H1 (cell line): Measurements from ENCODE around the gene PLCB1. TPM values are rescaled to one million over a fixed set of nuclear protein-coding genes. Genes with fewer than 3 reads are reported as not detected.

Experiments
- CTCF ChIA-PET: fragments of 300-600 bp; sonication (Branson Sonifier 250); formaldehyde crosslinking; loops from one replicate; lab custom pipeline; 2021; ENCODE audit not compliant: partially characterized antibody; lab: Charles Lee
- POLR2A ChIA-PET: fragments of 300-600 bp; sonication (Branson Sonifier 250); formaldehyde crosslinking; loops from one replicate; lab custom pipeline; 2021; ENCODE audit warnings: inconsistent platforms; ENCODE audit not compliant: partially characterized antibody; lab: Charles Lee
- DNase-seq, 2 experiments: peaks; one replicate each; pipeline versions ENCODE4 v3.0.0 to v3.0.0-alpha.2; 2010 to 2022; ENCODE audit warnings: low spot score in 2 of 2, low read depth in 1 of 2, mixed read lengths in 1 of 2
- FAIRE-seq: peaks from 2 replicates; lab custom pipeline; 2011; peaks lifted over from hg19 to GRCh38; lab: Jason Lieb, UNC
- H2AFZ ChIP-seq: 2 replicates; pipeline ENCODE4 v1.8.1; 2012; ENCODE audit warnings: low read length, inconsistent platforms
- H2AK5ac ChIP-seq: 2 replicates; pipeline ENCODE4 v1.6.1; 2013; ENCODE audit warnings: low read depth, low read length
- H2BK120ac ChIP-seq: replicated peaks from 2 replicates; pipeline ENCODE3; 2013; ENCODE audit warnings: low read depth, low read length, inconsistent platforms
- H2BK12ac ChIP-seq: 2 replicates; pipeline ENCODE4 v1.6.1; 2013; ENCODE audit warnings: low read depth, low read length
- H2BK15ac ChIP-seq: 2 replicates; pipeline ENCODE4 v1.6.1; 2013; ENCODE audit warnings: low read length
- H2BK20ac ChIP-seq: 2 replicates; pipeline ENCODE4 v1.6.1; 2013; ENCODE audit warnings: low read length
- H2BK5ac ChIP-seq: 2 replicates; pipeline ENCODE4 v1.6.1; 2013; ENCODE audit warnings: low read depth, low read length
- H3K14ac ChIP-seq: 2 replicates; pipeline ENCODE4 v1.6.1; 2013; ENCODE audit warnings: inconsistent platforms; ENCODE audit not compliant: insufficient read length
- H3K18ac ChIP-seq: 2 replicates; pipeline ENCODE4 v1.6.1; 2013; ENCODE audit warnings: low read length; ENCODE audit errors: extremely low read depth
- H3K23ac ChIP-seq: 2 replicates; pipeline ENCODE4 v1.6.1; 2013; ENCODE audit warnings: inconsistent platforms; ENCODE audit not compliant: insufficient read length
- H3K23me2 ChIP-seq: 2 replicates; pipeline ENCODE4 v1.6.1; 2013; ENCODE audit warnings: low read depth, low read length
- H3K27ac ChIP-seq: 2 replicates; pipeline ENCODE4 v1.6.1; 2011; ENCODE audit warnings: low read depth, low read length, inconsistent platforms
- H3K27me3 ChIP-seq, 4 experiments: replicated peaks in 1 of 4; 1 replicate in 1 of 4; 2 replicates in 3 of 4; pipeline versions ENCODE4 v1.6.1 to v1.8.1; 2011 to 2013; ENCODE audit warnings: low read length in 3 of 4, mild to moderate bottlenecking in 3 of 4, inconsistent platforms in 2 of 4, mixed read lengths in 2 of 4, moderate library complexity in 1 of 4; ENCODE audit not compliant: control insufficient read depth in 3 of 4, insufficient read depth in 3 of 4; ENCODE audit errors: extremely low read depth in 1 of 4
- H3K36me3 ChIP-seq, 4 experiments: 2 replicates each; pipeline versions ENCODE4 v1.6.1 to v1.8.1; 2011 to 2013; ENCODE audit warnings: mild to moderate bottlenecking in 4 of 4, low read length in 3 of 4, moderate library complexity in 2 of 4, control low read depth in 1 of 4, inconsistent platforms in 1 of 4; ENCODE audit not compliant: insufficient read depth in 4 of 4, control insufficient read depth in 2 of 4
- H3K4ac ChIP-seq: replicated peaks from 2 replicates; pipeline ENCODE3; 2013; ENCODE audit warnings: low read length, low read depth, mixed read lengths, inconsistent platforms; ENCODE audit not compliant: insufficient read length
- H3K4me1 ChIP-seq, 4 experiments: replicated peaks in 1 of 4; 1 replicate in 1 of 4; 2 replicates in 3 of 4; pipeline versions ENCODE4 v1.6.1 to v1.8.1; 2011 to 2013; ENCODE audit warnings: low read length in 3 of 4, inconsistent platforms in 2 of 4, mixed read lengths in 1 of 4; ENCODE audit not compliant: insufficient read depth in 4 of 4, control insufficient read depth in 3 of 4
- H3K4me2 ChIP-seq, 2 experiments: 2 replicates each; pipeline versions ENCODE4 v1.6.1 to v1.8.1; 2011 to 2013; ENCODE audit warnings: low read depth in 2 of 2, low read length in 2 of 2, control low read depth in 1 of 2, inconsistent platforms in 1 of 2, mild to moderate bottlenecking in 1 of 2; ENCODE audit not compliant: insufficient read depth in 1 of 2
- H3K4me3 ChIP-seq, 4 experiments: fragments of 200-600, 300-600 bp in 1 of 4; sonication (generic), shearing (Covaris generic), sonication (Bioruptor Twin) in 1 of 4; 2 replicates each; pipeline versions ENCODE4 v1.5.1 to v1.8.1; 2011 to 2016; ENCODE audit warnings: low read length in 4 of 4, low read depth in 3 of 4, control low read depth in 2 of 4, inconsistent platforms in 2 of 4, mild to moderate bottlenecking in 2 of 4, mixed read lengths in 1 of 4, moderate library complexity in 1 of 4; ENCODE audit not compliant: insufficient read depth in 2 of 4; ENCODE audit errors: extremely low read depth in 1 of 4
- H3K56ac ChIP-seq: replicated peaks from 2 replicates; pipeline ENCODE3; 2013; ENCODE audit warnings: low read depth, mild to moderate bottlenecking, mixed read lengths, low read length, inconsistent platforms; ENCODE audit not compliant: insufficient read length
- H3K79me1 ChIP-seq: 2 replicates; pipeline ENCODE4 v1.6.1; 2013; ENCODE audit warnings: low read depth, low read length, control low read depth
- H3K79me2 ChIP-seq, 2 experiments: 2 replicates each; pipeline versions ENCODE4 v1.6.1 to v1.8.1; 2012 to 2013; ENCODE audit warnings: low read length in 2 of 2, mild to moderate bottlenecking in 2 of 2, inconsistent platforms in 1 of 2; ENCODE audit not compliant: insufficient read depth in 2 of 2, control insufficient read depth in 1 of 2
- H3K9ac ChIP-seq, 4 experiments: replicated peaks in 1 of 4; 1 replicate in 1 of 4; 2 replicates in 3 of 4; pipeline versions ENCODE4 v1.6.1 to v1.8.1; 2011 to 2013; ENCODE audit warnings: low read depth in 3 of 4, low read length in 3 of 4, control low read depth in 2 of 4, mild to moderate bottlenecking in 2 of 4, moderate library complexity in 2 of 4, inconsistent platforms in 1 of 4; ENCODE audit errors: extremely low read depth in 1 of 4
- H3K9me3 ChIP-seq, 2 experiments: 2 replicates each; pipeline versions ENCODE4 v1.6.1 to v1.8.1; 2012 to 2013; ENCODE audit warnings: mild to moderate bottlenecking in 2 of 2, moderate library complexity in 2 of 2, control low read depth in 1 of 2, inconsistent platforms in 1 of 2, low read depth in 1 of 2, low read length in 1 of 2, mixed read lengths in 1 of 2; ENCODE audit not compliant: insufficient read depth in 2 of 2
- H4K20me1 ChIP-seq, 2 experiments: replicated peaks in 1 of 2; 2 replicates each; pipeline versions ENCODE3 to v1.8.1; 2011 to 2013; ENCODE audit warnings: inconsistent platforms in 2 of 2, low read length in 2 of 2, mild to moderate bottlenecking in 1 of 2; ENCODE audit not compliant: insufficient read depth in 2 of 2, control insufficient read depth in 1 of 2
- H4K5ac ChIP-seq: 2 replicates; pipeline ENCODE4 v1.6.1; 2013; ENCODE audit warnings: low read length, low read depth, mixed read lengths, inconsistent platforms; ENCODE audit not compliant: insufficient read length
- H4K8ac ChIP-seq: 2 replicates; pipeline ENCODE4 v1.8.0; 2013; ENCODE audit warnings: mild to moderate bottlenecking, moderate library complexity, low read length, inconsistent platforms; ENCODE audit not compliant: insufficient read depth; ENCODE audit errors: extremely low read depth
- H4K91ac ChIP-seq: replicated peaks from 2 replicates; pipeline ENCODE3; 2013; ENCODE audit warnings: low read length, mixed read lengths, inconsistent platforms; ENCODE audit not compliant: insufficient read length
- BRCA1 ChIP-seq: IDR thresholded peaks from 2 replicates; pipeline ENCODE4 v1.6.1; 2012; ENCODE audit warnings: low read depth, low read length, improper control_type of control experiment
- GTF2F1 ChIP-seq: IDR thresholded peaks from 2 replicates; pipeline ENCODE4 v1.6.1; 2012; ENCODE audit warnings: low read depth, low read length, improper control_type of control experiment, borderline replicate concordance
- NRF1 ChIP-seq: IDR thresholded peaks from 2 replicates; pipeline ENCODE4 v1.6.1; 2011; ENCODE audit warnings: mild to moderate bottlenecking, low read depth, low read length, improper control_type of control experiment
- SIRT6 ChIP-seq: IDR thresholded peaks from one replicate; pipeline ENCODE4 v1.7.1; 2012; ENCODE audit warnings: low read length, inconsistent platforms
- SP4 ChIP-seq: IDR thresholded peaks from 2 replicates; pipeline ENCODE4 v1.6.1; 2012; ENCODE audit warnings: low read length, inconsistent platforms
- WGBS, 2 experiments: shearing (Covaris generic) in 1 of 2; methylation state at CpG; one replicate each; pipeline versions ENCODE4 v1.1.6 to v1.1.7; 2013 to 2015; ENCODE audit warnings: low lambda C conversion rate in 2 of 2, mixed read lengths in 2 of 2, inconsistent platforms in 1 of 2, low coverage in 1 of 2, missing lambda C conversion rate in 1 of 2; ENCODE audit not compliant: insufficient replicate concordance in 2 of 2, insufficient coverage in 1 of 2, insufficient read length in 1 of 2; ENCODE audit errors: extremely low coverage in 1 of 2, missing lambda C conversion rate in 1 of 2; 5-methylcytosine and 5-hydroxymethylcytosine counted together
- polyA plus RNA-seq, 7 experiments: library from polyadenylated mRNA; depleted of rRNA in 3 of 7; stranded (reverse) in 5 of 7; unstranded in 2 of 7; fragments of >200 nt in 5 of 7; fragments of 200-250 nt in 2 of 7; gene quantifications; 1 replicate in 5 of 7; 2 replicates in 1 of 7; 4 replicates in 1 of 7; pipeline versions ENCODE4 v1.2.1 to v1.2.3, GENCODE V29; 2011 to 2013; ENCODE audit warnings: missing spikeins in 2 of 7, mixed read lengths in 2 of 7
- total RNA-seq: library from RNA; stranded (reverse); fragmentation: NEBNext Ultra II Directional; extraction: Animal tissue kit (Norgen Biotek cat#: 25700); gene quantifications from 2 replicates; pipeline ENCODE4 v1.2.1, GENCODE V29; 2021
- TF ChIP-seq, protein P1 (sequence below), 3 experiments: IDR thresholded peaks; 1 replicate in 2 of 3; 2 replicates in 1 of 3; pipeline versions ENCODE4 v1.5.1 to v1.6.1; 2011; ENCODE audit warnings: low read length in 3 of 3, mild to moderate bottlenecking in 3 of 3, inconsistent platforms in 2 of 3, low read depth in 1 of 3, moderate library complexity in 1 of 3; ENCODE audit not compliant: insufficient read depth in 1 of 3; ENCODE audit errors: control extremely low read depth in 1 of 3

Gene PLCB1
- total and polyA plus RNA-seq, 2 of the 8 experiments (the other 6 are each of a cell fraction or from before 2014, with no cell fraction given) = 2.6 to 9.1 TPM

DNA sequence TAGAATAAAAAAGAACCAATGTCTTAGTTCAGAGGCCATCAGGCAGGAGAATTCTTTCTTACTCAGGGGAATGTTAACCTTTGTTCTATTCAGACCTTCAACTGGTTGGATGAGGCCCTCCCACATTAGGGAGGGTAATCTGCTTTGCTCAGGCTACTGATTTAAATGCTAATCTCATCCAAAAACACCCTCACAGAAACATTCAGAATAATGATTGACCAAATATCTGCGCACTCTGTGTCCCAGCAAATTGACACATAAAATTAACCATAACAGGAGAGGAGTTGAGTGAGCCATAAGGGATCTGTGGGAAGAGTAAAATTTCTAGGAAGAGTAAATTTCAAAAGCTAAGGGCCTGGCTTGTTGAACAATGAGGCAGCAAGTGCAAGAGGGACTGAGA lies 702.8 kb downstream of the PLCB1 start:
- Histone ChIP-seq H3K9me3 (no peaks in the 10 kb centered on the region), H3K4me2 (no peak overlapping the region), H3K79me2 (no peaks in the 10 kb centered on the region), H2BK5ac (no peak overlapping the region), H3K23me2 (no peaks in the 10 kb centered on the region), H4K91ac (no peak overlapping the region), H4K8ac (no peak overlapping the region), H3K36me3 (no peaks in the 10 kb centered on the region), H2BK20ac (no peak overlapping the region), H3K23ac (no peak overlapping the region), H3K4me3 (no peak overlapping the region), H2BK120ac (no peak overlapping the region), H3K14ac (no peak overlapping the region), H3K27ac (no peak overlapping the region), H4K5ac (no peak overlapping the region), H3K4me1 (no peaks in the 10 kb centered on the region), H3K4ac (no peak overlapping the region), H3K27me3 (no peaks in the 10 kb centered on the region), H4K20me1 (no peaks in the 10 kb centered on the region), H2AFZ (no peak overlapping the region), H3K79me1 (no peaks in the 10 kb centered on the region), H3K9ac (no peak overlapping the region), H3K18ac (no peak overlapping the region), H2BK15ac (no peak overlapping the region), H2AK5ac (no peak overlapping the region), H3K56ac (no peak overlapping the region), H2BK12ac (no peak overlapping the region)
- ChIA-PET POLR2A (no interaction called here), CTCF (no interaction called here)
- no peak for DNase-seq
- FAIRE-seq = no peak
- TF ChIP-seq GTF2F1 (no peak), SIRT6 (no peak), NRF1 (no peak), BRCA1 (no peak), SP4 (no peak)
- TF ChIP-seq, protein P1, sequence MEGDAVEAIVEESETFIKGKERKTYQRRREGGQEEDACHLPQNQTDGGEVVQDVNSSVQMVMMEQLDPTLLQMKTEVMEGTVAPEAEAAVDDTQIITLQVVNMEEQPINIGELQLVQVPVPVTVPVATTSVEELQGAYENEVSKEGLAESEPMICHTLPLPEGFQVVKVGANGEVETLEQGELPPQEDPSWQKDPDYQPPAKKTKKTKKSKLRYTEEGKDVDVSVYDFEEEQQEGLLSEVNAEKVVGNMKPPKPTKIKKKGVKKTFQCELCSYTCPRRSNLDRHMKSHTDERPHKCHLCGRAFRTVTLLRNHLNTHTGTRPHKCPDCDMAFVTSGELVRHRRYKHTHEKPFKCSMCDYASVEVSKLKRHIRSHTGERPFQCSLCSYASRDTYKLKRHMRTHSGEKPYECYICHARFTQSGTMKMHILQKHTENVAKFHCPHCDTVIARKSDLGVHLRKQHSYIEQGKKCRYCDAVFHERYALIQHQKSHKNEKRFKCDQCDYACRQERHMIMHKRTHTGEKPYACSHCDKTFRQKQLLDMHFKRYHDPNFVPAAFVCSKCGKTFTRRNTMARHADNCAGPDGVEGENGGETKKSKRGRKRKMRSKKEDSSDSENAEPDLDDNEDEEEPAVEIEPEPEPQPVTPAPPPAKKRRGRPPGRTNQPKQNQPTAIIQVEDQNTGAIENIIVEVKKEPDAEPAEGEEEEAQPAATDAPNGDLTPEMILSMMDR (IDR thresholded peaks at IDR 0.05; ENCODE audit: control extremely low read depth in 1 of 3, insufficient read depth in 1 of 3, low read depth in 1 of 3, low read length in 3 of 3) = no peak
- WGBS, 2 experiments = 100% methylated on average over 1 of the region's 1 CpG; no CpG with 5 or more reads in 1 of the 2 experiments
